ENCODE results near the gene ITGA1.
A peak's percentile ranks its signal among the peaks of the same experiment; 100 is the strongest.
"Not testable (repeated sequence)": the region's sequence is repeated elsewhere in the genome, so short reads cannot be mapped to it uniquely, and the experiment has no call there.

ITGA1 gene

DNA sequence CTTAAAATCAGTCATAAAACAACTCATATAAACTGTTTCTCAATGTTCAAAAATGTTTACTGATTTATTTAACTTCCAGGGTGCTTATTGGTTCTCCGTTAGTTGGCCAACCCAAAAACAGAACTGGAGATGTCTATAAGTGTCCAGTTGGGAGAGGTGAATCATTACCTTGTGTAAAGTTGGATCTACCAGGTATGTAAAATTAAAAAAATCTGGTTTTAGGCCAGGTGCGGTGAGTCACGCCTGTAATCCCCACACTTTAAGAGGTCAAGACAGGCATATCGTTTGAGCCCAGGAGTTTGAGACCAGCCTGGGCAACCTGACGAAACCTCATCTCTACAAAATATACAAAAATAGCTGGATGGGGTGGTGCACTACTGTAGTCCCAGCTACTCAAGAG is 73.7 kb downstream of the ITGA1 start:
- no peak for DNase-seq (ENCODE audit: low read depth, low spot score)
- ChIA-PET POLR2A (interaction anchor here (0.7 kb wide), 1 partner anchor 105 kb away, joined by 7 read pairs; no protein-coding TSS in a partner anchor), CTCF (no interaction called here)
- no peak overlapping the region for H3K4me3 ChIP-seq (ENCODE audit: low read depth, low read length)
- TF ChIP-seq, protein P1, sequence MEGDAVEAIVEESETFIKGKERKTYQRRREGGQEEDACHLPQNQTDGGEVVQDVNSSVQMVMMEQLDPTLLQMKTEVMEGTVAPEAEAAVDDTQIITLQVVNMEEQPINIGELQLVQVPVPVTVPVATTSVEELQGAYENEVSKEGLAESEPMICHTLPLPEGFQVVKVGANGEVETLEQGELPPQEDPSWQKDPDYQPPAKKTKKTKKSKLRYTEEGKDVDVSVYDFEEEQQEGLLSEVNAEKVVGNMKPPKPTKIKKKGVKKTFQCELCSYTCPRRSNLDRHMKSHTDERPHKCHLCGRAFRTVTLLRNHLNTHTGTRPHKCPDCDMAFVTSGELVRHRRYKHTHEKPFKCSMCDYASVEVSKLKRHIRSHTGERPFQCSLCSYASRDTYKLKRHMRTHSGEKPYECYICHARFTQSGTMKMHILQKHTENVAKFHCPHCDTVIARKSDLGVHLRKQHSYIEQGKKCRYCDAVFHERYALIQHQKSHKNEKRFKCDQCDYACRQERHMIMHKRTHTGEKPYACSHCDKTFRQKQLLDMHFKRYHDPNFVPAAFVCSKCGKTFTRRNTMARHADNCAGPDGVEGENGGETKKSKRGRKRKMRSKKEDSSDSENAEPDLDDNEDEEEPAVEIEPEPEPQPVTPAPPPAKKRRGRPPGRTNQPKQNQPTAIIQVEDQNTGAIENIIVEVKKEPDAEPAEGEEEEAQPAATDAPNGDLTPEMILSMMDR (IDR thresholded peaks at IDR 0.05; ENCODE audit: insufficient read depth, low read length, missing control alignments) = no peak

DNA sequence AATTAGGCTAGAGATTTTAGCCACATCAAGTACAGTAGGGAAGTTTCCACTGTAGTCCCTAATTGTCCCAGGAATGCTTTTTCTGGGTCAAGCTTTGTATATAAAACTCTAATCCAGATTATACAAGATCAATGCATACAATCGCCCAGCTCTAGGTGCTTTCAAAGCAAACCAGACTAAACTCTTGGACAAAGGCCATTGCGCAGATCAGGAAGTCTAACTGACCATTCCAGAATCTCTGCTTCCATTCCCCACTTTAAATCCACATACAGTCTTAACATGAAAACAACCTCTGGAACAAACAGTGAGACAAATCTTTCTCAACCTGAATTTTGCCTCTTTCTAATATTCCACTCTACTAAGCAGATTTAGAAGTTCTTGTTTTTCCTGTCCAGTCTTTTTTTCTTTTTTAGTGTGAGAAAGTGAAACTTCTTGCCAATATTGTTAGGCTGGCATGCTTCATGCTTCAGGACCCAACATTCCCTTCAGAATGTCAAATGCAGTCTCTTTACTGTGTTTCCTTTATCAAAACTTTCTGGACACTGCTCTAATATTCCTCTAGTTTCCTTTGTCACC is 76.1 kb downstream of the ITGA1 start:
- no peak for DNase-seq (ENCODE audit: low read depth, low spot score)
- CTCF ChIA-PET = interaction anchor here (0.9 to 1.2 kb wide), 2 partner anchors 9 to 171 kb away, joined by 3 read pairs; no protein-coding TSS in a partner anchor
- POLR2A ChIA-PET = interaction anchor here (0.6 to 0.7 kb wide), 2 partner anchors 20 to 52 kb away, joined by 3 read pairs; no protein-coding TSS in a partner anchor
- no peak overlapping the region for H3K4me3 ChIP-seq (ENCODE audit: low read depth, low read length)
- TF ChIP-seq, protein P1 (IDR thresholded peaks at IDR 0.05; ENCODE audit: insufficient read depth, low read length, missing control alignments) = no peak

DNA sequence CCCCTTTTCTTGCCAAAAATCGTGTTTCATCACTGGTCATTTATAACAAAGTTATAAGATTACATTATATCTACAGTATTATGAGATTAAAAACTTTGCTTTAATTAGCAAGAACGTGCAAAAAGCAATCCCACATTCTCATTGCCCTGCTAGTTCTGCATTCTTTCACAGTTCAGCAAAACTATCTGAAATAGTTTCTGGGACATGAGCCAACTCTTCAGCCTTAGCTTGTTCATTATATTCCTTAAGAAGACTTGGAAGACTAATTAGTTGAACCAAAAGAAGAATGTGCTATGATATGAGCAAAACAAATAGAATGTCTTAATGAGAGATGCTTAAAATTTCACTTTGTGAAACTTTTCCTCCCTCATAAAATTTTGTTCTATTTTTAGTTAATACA is 76.7 kb downstream of the ITGA1 start:
- CTCF ChIA-PET = interaction anchor here (1.2 kb wide), 1 partner anchor 171 kb away, joined by 3 read pairs; no protein-coding TSS in a partner anchor
- POLR2A ChIA-PET = interaction anchor here (0.6 to 1.0 kb wide), 4 partner anchors 8 to 52 kb away, joined by 3 read pairs; no protein-coding TSS in a partner anchor
- TF ChIP-seq, protein P1 (IDR thresholded peaks at IDR 0.05; ENCODE audit: insufficient read depth, low read length, missing control alignments) = no peak
- no peak overlapping the region for H3K4me3 ChIP-seq (ENCODE audit: low read depth, low read length)
- peak; percentile 84 for DNase-seq (ENCODE audit: low read depth, low spot score)

DNA sequence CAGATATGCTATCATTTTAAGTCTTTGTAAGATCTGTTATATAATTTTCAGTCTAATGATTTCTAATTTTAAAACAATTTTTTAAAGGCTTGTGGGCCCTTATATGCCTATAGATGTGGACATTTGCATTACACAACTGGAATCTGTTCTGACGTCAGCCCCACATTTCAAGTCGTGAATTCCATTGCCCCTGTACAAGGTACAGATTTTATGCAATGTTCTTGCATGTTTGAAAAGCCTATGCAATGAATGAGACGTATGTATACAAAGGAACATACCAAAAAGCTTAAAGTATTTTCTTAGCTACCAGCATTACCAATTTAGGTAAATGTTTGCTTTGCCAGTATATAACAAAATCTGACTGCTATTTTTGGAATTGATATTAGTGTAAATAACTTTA is 77.2 kb downstream of the ITGA1 start:
- ChIA-PET CTCF (interaction anchor here (1.2 kb wide), 1 partner anchor 172 kb away, joined by 3 read pairs; no protein-coding TSS in a partner anchor), POLR2A (interaction anchor here (1.0 to 1.6 kb wide), 3 partner anchors 8 to 65 kb away, joined by 3 to 8 read pairs (median 3); no protein-coding TSS in a partner anchor)
- no peak overlapping the region for H3K4me3 ChIP-seq (ENCODE audit: low read depth, low read length)
- TF ChIP-seq, protein P1 (IDR thresholded peaks at IDR 0.05; ENCODE audit: insufficient read depth, low read length, missing control alignments) = no peak
- peak; percentile 94 for DNase-seq (ENCODE audit: low read depth, low spot score)

DNA sequence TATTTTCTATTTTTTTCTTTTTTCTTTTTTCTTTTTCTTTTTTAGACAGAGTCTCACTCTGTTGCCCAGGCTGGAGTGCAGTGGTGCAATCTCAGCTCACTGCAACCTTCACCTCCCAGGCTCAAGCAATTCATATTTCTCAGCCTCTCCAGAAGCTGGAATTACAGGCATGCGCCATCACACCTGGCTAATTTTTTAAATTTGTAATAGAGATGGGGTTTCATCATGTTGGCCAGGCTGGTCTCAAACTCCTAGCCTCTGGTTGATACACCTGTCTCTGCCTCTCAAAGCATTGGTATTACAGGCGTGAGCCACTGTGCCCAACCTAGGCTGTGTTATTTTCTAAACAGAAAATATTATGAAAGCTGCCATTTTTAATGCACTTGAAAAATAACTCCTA is 78.3 kb downstream of the ITGA1 start:
- H3K4me3 ChIP-seq (ENCODE audit: low read depth, low read length) = not testable (repeated sequence)

GRCh38 chr5:52867809-52868208 is 80.1 kb downstream of the ITGA1 start:
- no peak for DNase-seq (ENCODE audit: low read depth, low spot score)
- TF ChIP-seq, protein P1 (IDR thresholded peaks at IDR 0.05; ENCODE audit: insufficient read depth, low read length, missing control alignments) = no peak
- no peak overlapping the region for H3K4me3 ChIP-seq (ENCODE audit: low read depth, low read length)
- POLR2A ChIA-PET = no interaction called here
- CTCF ChIA-PET = interaction anchor here (1.0 to 1.3 kb wide), 2 partner anchors 12 to 14 kb away, joined by 3 read pairs; no protein-coding TSS in a partner anchor

More for the DNA sequence above, 78.3 kb downstream of the ITGA1 start:
- POLR2A ChIA-PET = interaction anchor here (1.6 kb wide), 1 partner anchor 66 kb away, joined by 8 read pairs; no protein-coding TSS in a partner anchor
- not testable (repeated sequence) for DNase-seq (ENCODE audit: low read depth, low spot score)
- CTCF ChIA-PET = interaction anchor here (0.7 to 1.3 kb wide), 2 partner anchors 22 to 110 kb away, joined by 3 read pairs; no protein-coding TSS in a partner anchor
